NCI-H1930 (cell line): Measurements from ENCODE around the gene CACNA2D3.
A peak's percentile ranks its signal among the peaks of the same experiment; 100 is the strongest.

Experiments used
- DNase-seq, 2 experiments: peaks; one replicate each; lab custom pipeline; 2025; lab: John Stamatoyannopoulos, UW

The CACNA2D3 gene

GRCh38 chr3:54800478-54800877 is 678.1 kb downstream of the CACNA2D3 start:
- DNase-seq, result no peak

- no peak for DNase-seq
Measured at GRCh38 chr3:54801977-54802376, 679.6 kb downstream of the CACNA2D3 start.

GRCh38 chr3:54810401-54810800 is 688.0 kb downstream of the CACNA2D3 start:
- DNase-seq, result no peak

GRCh38 chr3:54814224-54814623 is 691.9 kb downstream of the CACNA2D3 start:
- no peak for DNase-seq

GRCh38 chr3:54817628-54818027 is 695.3 kb downstream of the CACNA2D3 start:
- DNase-seq, result no peak

GRCh38 chr3:54818486-54818885 is 696.1 kb downstream of the CACNA2D3 start:
- DNase-seq, result no peak

- no peak for DNase-seq
Measured at GRCh38 chr3:54818942-54819341, 696.6 kb downstream of the CACNA2D3 start.

- no peak for DNase-seq
Measured at GRCh38 chr3:54819946-54820345, 697.6 kb downstream of the CACNA2D3 start.

- no peak for DNase-seq
Measured at GRCh38 chr3:54822206-54822605, 699.9 kb downstream of the CACNA2D3 start.

GRCh38 chr3:54826251-54826691 is 703.9 kb downstream of the CACNA2D3 start:
- DNase-seq, result no peak

GRCh38 chr3:54827056-54827687 is 704.8 kb downstream of the CACNA2D3 start:
- no peak for DNase-seq

GRCh38 chr3:54827776-54828175 is 705.4 kb downstream of the CACNA2D3 start:
- DNase-seq, result no peak

GRCh38 chr3:54830658-54831057 is 708.3 kb downstream of the CACNA2D3 start:
- DNase-seq, result no peak

- no peak for DNase-seq
Measured at GRCh38 chr3:54831112-54831511, 708.8 kb downstream of the CACNA2D3 start.

GRCh38 chr3:54832876-54833275 is 710.5 kb downstream of the CACNA2D3 start:
- no peak for DNase-seq

- DNase-seq, result no peak
Measured at GRCh38 chr3:54835701-54836100, 713.3 kb downstream of the CACNA2D3 start.

- DNase-seq, result no peak
Measured at GRCh38 chr3:54836871-54837270, 714.5 kb downstream of the CACNA2D3 start.

- no peak for DNase-seq
Measured at GRCh38 chr3:54837964-54838363, 715.6 kb downstream of the CACNA2D3 start.

GRCh38 chr3:54841471-54841870 is 719.1 kb downstream of the CACNA2D3 start:
- DNase-seq, result no peak

- no peak for DNase-seq
Measured at GRCh38 chr3:54843352-54843751, 721.0 kb downstream of the CACNA2D3 start.

- DNase-seq, result no peak
Measured at GRCh38 chr3:54844211-54844610, 721.9 kb downstream of the CACNA2D3 start.

- DNase-seq, result no peak
Measured at GRCh38 chr3:54845011-54845410, 722.7 kb downstream of the CACNA2D3 start.

- peak; percentile 51 to 67 for DNase-seq
Measured at GRCh38 chr3:54845551-54845950, 723.2 kb downstream of the CACNA2D3 start.

GRCh38 chr3:54846119-54846518 is 723.8 kb downstream of the CACNA2D3 start:
- DNase-seq, result peak; percentile 3 to 32
